Panc1 (cell line): ENCODE measurements around the gene USH2A. TPM values are rescaled to one million over a fixed set of nuclear protein-coding genes. Genes with fewer than 3 reads are reported as not detected.

Experiments
- ATAC-seq: fragments of 200-7000 bp; cut with Tn5 transposase; 2 replicates; pipeline ENCODE4 v1.9.1; 2020; ENCODE audit warnings: mild to moderate bottlenecking, moderate library complexity
- BruUV-seq: library from RNA; stranded (reverse); fragments of 400-500 nt; replicated peaks from 2 replicates; lab custom pipeline; 2021; lab: Mats Ljungman, UMichigan
- CTCF ChIA-PET: fragments of 300-600 bp; sonication (Branson Sonifier 250); formaldehyde crosslinking; loops from one replicate; lab custom pipeline; 2022; ENCODE audit warnings: antibody characterized with exemption; lab: Charles Lee
- POLR2A ChIA-PET: fragments of 300-600 bp; sonication (Branson Sonifier 250); formaldehyde crosslinking; loops from one replicate; lab custom pipeline; 2022; ENCODE audit warnings: antibody characterized with exemption; lab: Charles Lee
- DNase-seq: peaks from one replicate; pipeline ENCODE4 v3.0.0-alpha.2; 2010; ENCODE audit warnings: low read depth, low spot score
- H3K27ac ChIP-seq: 2 replicates; pipeline ENCODE4 v1.5.1; 2011; ENCODE audit warnings: mild to moderate bottlenecking, low read length, inconsistent platforms
- H3K27me3 ChIP-seq: fragments of 200-500 bp; sonication (Bioruptor generic); 2 replicates; pipeline ENCODE4 v1.6.0; 2014; ENCODE audit warnings: low read length, inconsistent platforms; ENCODE audit not compliant: control insufficient read depth, insufficient read depth
- H3K36me3 ChIP-seq: fragments of 200-500 bp; sonication (Bioruptor generic); 2 replicates; pipeline ENCODE4 v1.5.1; 2014; ENCODE audit warnings: inconsistent platforms, mild to moderate bottlenecking, low read length, moderate library complexity; ENCODE audit not compliant: control insufficient read depth, insufficient read depth
- H3K4me1 ChIP-seq: 2 replicates; pipeline ENCODE4 v1.5.1; 2011; ENCODE audit warnings: inconsistent platforms, mild to moderate bottlenecking, low read length, moderate library complexity; ENCODE audit not compliant: control insufficient read depth, insufficient read depth
- H3K4me3 ChIP-seq, 2 experiments: 2 replicates each; pipeline ENCODE4 v1.5.1; 2011 to 2012; ENCODE audit warnings: low read depth in 2 of 2, low read length in 2 of 2, mild to moderate bottlenecking in 2 of 2, inconsistent platforms in 1 of 2, moderate library complexity in 1 of 2
- H3K9me3 ChIP-seq: fragments of 200-500 bp; sonication (Bioruptor generic); 2 replicates; pipeline ENCODE4 v1.5.1; 2014; ENCODE audit warnings: low read depth, mild to moderate bottlenecking, inconsistent platforms, low read length, moderate library complexity; ENCODE audit not compliant: control insufficient read depth, insufficient read depth
- POLR2AphosphoS5 ChIP-seq: IDR thresholded peaks from 2 replicates; pipeline ENCODE4 v1.6.1; 2012; ENCODE audit warnings: mild to moderate bottlenecking, low read depth, low read length, moderate library complexity
- SIN3A ChIP-seq: IDR thresholded peaks from 2 replicates; pipeline ENCODE4 v1.6.1; 2012; ENCODE audit warnings: low read depth, mild to moderate bottlenecking, low read length, moderate library complexity, borderline replicate concordance; ENCODE audit not compliant: insufficient read depth
- TCF7L2 ChIP-seq: IDR thresholded peaks from 2 replicates; pipeline ENCODE4 v1.6.1; 2011; ENCODE audit warnings: mild to moderate bottlenecking, low read depth, low read length, inconsistent platforms
- in situ Hi-C: cut with HindIII; loops from 2 replicates; pipeline ENCODE4 v1.10.0; 2016; ENCODE audit warnings: low sequenced_read_pairs, low pct_unique_long_range_greater_than_20kb
- intact Hi-C: fragments of 100-400 bp; cut with micrococcal nuclease; formaldehyde crosslinking; loops from one replicate; pipeline ENCODE4 v1.10.0; 2022; ENCODE audit not compliant: unreplicated experiment
- total RNA-seq: library from RNA; stranded (reverse); gene quantifications from one replicate; pipeline ENCODE4 v1.2.1, GENCODE V29; 2021; ENCODE audit not compliant: unreplicated experiment
- TF ChIP-seq, protein P1 (sequence below): fragments of 450-650 bp; IDR thresholded peaks from 2 replicates; pipeline ENCODE4 v1.5.1; 2017; ENCODE audit warnings: mild to moderate bottlenecking
- TF ChIP-seq, protein P2 (sequence below), 2 experiments: IDR thresholded peaks; 2 replicates each; pipeline ENCODE4 v1.6.1; 2011 to 2012; ENCODE audit warnings: low read depth in 2 of 2, control low read depth in 1 of 2, low read length in 1 of 2, mild to moderate bottlenecking in 1 of 2, moderate library complexity in 1 of 2; ENCODE audit not compliant: insufficient read depth in 1 of 2

The USH2A gene
- total RNA-seq, 1 experiment from 2014 or later: not detected

DNA sequence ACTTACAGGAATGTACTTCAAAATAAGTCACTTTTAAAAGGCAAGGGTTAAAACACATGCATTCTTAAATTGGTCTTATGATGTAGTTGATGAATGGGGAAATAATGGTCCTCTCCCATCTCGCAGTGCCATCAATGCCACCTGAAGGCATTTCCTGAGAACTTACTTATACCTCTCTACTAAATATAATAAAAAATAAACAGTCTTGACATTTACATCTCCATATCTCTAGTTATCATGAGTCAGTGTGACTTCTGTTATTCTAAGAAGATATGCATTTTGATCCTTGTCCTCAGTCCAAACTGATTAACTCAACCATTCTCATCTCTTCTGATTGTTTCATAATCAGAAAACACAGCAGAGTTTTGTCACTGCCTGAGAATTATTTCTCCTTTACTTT, 253.9 kb downstream of the USH2A start:
- no TSS peak for BruUV-seq
- ChIA-PET CTCF (no interaction called here), POLR2A (no interaction called here)
- H3K27me3 ChIP-seq: no peaks in the 10 kb centered on the region
- ATAC-seq: no peak
- intact Hi-C loops (no loop called here), in situ Hi-C loops (no loop called here)
- DNase-seq: no peak
- H3K4me1 ChIP-seq: no peaks in the 10 kb centered on the region
- no peaks in the 10 kb centered on the region for H3K9me3 ChIP-seq
- TF ChIP-seq, protein P1, sequence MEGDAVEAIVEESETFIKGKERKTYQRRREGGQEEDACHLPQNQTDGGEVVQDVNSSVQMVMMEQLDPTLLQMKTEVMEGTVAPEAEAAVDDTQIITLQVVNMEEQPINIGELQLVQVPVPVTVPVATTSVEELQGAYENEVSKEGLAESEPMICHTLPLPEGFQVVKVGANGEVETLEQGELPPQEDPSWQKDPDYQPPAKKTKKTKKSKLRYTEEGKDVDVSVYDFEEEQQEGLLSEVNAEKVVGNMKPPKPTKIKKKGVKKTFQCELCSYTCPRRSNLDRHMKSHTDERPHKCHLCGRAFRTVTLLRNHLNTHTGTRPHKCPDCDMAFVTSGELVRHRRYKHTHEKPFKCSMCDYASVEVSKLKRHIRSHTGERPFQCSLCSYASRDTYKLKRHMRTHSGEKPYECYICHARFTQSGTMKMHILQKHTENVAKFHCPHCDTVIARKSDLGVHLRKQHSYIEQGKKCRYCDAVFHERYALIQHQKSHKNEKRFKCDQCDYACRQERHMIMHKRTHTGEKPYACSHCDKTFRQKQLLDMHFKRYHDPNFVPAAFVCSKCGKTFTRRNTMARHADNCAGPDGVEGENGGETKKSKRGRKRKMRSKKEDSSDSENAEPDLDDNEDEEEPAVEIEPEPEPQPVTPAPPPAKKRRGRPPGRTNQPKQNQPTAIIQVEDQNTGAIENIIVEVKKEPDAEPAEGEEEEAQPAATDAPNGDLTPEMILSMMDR: no peak
- TF ChIP-seq TCF7L2 (no peak), SIN3A (no peak), POLR2AphosphoS5 (no peak)
- TF ChIP-seq, protein P2, sequence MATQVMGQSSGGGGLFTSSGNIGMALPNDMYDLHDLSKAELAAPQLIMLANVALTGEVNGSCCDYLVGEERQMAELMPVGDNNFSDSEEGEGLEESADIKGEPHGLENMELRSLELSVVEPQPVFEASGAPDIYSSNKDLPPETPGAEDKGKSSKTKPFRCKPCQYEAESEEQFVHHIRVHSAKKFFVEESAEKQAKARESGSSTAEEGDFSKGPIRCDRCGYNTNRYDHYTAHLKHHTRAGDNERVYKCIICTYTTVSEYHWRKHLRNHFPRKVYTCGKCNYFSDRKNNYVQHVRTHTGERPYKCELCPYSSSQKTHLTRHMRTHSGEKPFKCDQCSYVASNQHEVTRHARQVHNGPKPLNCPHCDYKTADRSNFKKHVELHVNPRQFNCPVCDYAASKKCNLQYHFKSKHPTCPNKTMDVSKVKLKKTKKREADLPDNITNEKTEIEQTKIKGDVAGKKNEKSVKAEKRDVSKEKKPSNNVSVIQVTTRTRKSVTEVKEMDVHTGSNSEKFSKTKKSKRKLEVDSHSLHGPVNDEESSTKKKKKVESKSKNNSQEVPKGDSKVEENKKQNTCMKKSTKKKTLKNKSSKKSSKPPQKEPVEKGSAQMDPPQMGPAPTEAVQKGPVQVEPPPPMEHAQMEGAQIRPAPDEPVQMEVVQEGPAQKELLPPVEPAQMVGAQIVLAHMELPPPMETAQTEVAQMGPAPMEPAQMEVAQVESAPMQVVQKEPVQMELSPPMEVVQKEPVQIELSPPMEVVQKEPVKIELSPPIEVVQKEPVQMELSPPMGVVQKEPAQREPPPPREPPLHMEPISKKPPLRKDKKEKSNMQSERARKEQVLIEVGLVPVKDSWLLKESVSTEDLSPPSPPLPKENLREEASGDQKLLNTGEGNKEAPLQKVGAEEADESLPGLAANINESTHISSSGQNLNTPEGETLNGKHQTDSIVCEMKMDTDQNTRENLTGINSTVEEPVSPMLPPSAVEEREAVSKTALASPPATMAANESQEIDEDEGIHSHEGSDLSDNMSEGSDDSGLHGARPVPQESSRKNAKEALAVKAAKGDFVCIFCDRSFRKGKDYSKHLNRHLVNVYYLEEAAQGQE (IDR thresholded peaks at IDR 0.05; ENCODE audit: insufficient read depth in 1 of 2, low read depth in 2 of 2, low read length in 1 of 2): no peak
- H3K27ac ChIP-seq: no peak overlapping the region
- no peaks in the 10 kb centered on the region for H3K36me3 ChIP-seq
- H3K4me3 ChIP-seq: no peak overlapping the region

DNA sequence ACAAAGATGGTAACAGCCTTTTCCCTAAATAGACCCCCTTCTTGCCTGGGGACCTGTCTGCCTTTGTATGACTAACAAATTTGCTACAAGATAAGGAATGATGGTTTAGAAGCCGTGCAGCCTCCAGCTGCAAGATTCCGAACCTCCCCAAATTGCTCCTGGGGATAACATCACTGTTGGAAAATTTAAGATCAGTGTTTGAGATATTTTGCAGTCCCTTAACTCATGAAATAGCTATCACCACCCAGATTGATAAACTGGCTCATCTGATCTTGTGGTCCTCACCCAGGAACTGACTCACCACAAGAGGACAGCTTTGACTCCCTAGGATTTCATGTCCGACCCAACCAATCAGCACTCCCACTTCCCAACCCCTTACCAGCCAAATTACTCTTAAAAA, 254.7 kb downstream of the USH2A start:
- Histone ChIP-seq H3K4me3 (no peak overlapping the region), H3K4me1 (no peaks in the 10 kb centered on the region), H3K27ac (no peak overlapping the region), H3K9me3 (no peaks in the 10 kb centered on the region), H3K27me3 (no peaks in the 10 kb centered on the region), H3K36me3 (no peaks in the 10 kb centered on the region)
- BruUV-seq: no TSS peak
- in situ Hi-C loops (no loop called here), intact Hi-C loops (no loop called here)
- POLR2A ChIA-PET: no interaction called here
- CTCF ChIA-PET: no interaction called here
- ATAC-seq: no peak
- TF ChIP-seq TCF7L2 (no peak), SIN3A (no peak), POLR2AphosphoS5 (no peak)
- TF ChIP-seq, protein P1: no peak
- TF ChIP-seq, protein P2 (IDR thresholded peaks at IDR 0.05; ENCODE audit: insufficient read depth in 1 of 2, low read depth in 2 of 2, low read length in 1 of 2): no peak
- DNase-seq: no peak
